Measurements from ENCODE around the gene MAD2L2. TPM values are rescaled to one million over a fixed set of nuclear protein-coding genes. Genes with fewer than 3 reads are reported as not detected.
A peak's percentile ranks its signal among the peaks of the same experiment; 100 is the strongest.

Gene MAD2L2
- total RNA-seq, 1 experiment from 2014 or later, result 283 TPM

DNA sequence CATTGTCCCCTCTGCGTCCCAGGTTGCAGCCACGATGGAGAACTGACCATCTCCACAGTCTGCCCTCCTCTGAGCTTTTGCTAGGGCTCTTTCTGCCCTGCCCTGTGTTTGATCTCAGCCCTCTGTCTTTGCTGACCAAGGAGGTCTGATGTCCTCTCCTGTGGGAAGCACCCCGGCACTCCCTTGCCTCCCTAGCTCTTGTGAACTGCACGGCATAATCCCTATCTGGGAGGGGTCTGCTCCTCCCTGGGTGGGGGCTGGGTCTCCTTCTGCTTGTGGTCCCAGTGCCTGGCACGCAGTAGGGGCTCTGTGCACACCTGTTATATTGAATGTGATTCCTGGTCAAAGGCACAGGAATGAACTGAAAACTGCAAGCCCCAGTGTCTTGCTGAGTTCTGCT is 13.0 kb upstream of the MAD2L2 start:
- no peak overlapping the region for H3K4ac ChIP-seq (ENCODE audit: low read depth, low read length)
- Mint-ChIP-seq H3K27ac (peak overlapping the region in 2 of 3 experiments; percentile 49 to 53; a peak in 3 of 7 replicates), H3K9me3 (no peaks in the 10 kb centered on the region), H3K36me3 (ENCODE audit: insufficient read depth in 1 of 3, low read depth in 3 of 3) (peaks cover 0 to 5% (median 2%) of the 10 kb centered on the region in 3 experiments; a peak in 2 of 7 replicates), H3K4me1 (peaks cover 44 to 59% of the 10 kb centered on the region in 2 experiments), H3K4me3 (peak overlapping the region; percentile 94; a peak in 3 of 5 replicates), H3K27me3 (ENCODE audit: low read depth) (peaks cover 10% of the 10 kb centered on the region)
- H4K20me1 ChIP-seq (ENCODE audit: control insufficient read depth, insufficient read depth, insufficient read length), result no peaks in the 10 kb centered on the region
- H3K4me2 ChIP-seq (ENCODE audit: insufficient read depth, insufficient read length, low read length), result no peak overlapping the region
- no peak overlapping the region for H4K91ac ChIP-seq (ENCODE audit: insufficient read length, low read depth, low read length)
- DNase-seq, result no peak
- H3K23me2 ChIP-seq (ENCODE audit: insufficient read length, low read depth, low read length, poor library complexity, severe bottlenecking), result peaks cover 20% of the 10 kb centered on the region
- no peaks in the 10 kb centered on the region; the same call in 1 of the 2 replicates for H3K27me3 ChIP-seq (ENCODE audit: insufficient read depth, low read length)
- no peak overlapping the region for H3K56ac ChIP-seq (ENCODE audit: insufficient read length, low read depth, low read length)
- H3K9me3 ChIP-seq (ENCODE audit: control insufficient read depth, low read depth, low read length), result no peaks in the 10 kb centered on the region
- no peak overlapping the region for H2BK12ac ChIP-seq (ENCODE audit: insufficient read length, low read depth, low read length)
- H4K5ac ChIP-seq (ENCODE audit: insufficient read length, low read depth, low read length), result no peak overlapping the region
- H2AK5ac ChIP-seq (ENCODE audit: insufficient read length, low read length), result no peak overlapping the region
- H2AFZ ChIP-seq (ENCODE audit: low read length), result no peak overlapping the region
- H3K79me1 ChIP-seq (ENCODE audit: insufficient read depth, low read depth, low read length, poor library complexity, severe bottlenecking), result no peaks in the 10 kb centered on the region
- no peak overlapping the region for H3K27ac ChIP-seq (ENCODE audit: insufficient read length, low read depth, low read length)
- no peak overlapping the region for H3K23ac ChIP-seq (ENCODE audit: insufficient read length, low read depth, low read length)
- H3K18ac ChIP-seq (ENCODE audit: insufficient read length, low read depth, low read length), result no peak overlapping the region
- peaks cover 4% of the 10 kb centered on the region; the same call in 1 of the 2 replicates for H3K4me1 ChIP-seq (ENCODE audit: insufficient read depth, low read length)
- no peak overlapping the region for H2BK15ac ChIP-seq (ENCODE audit: low read depth, low read length)
- TF ChIP-seq, protein P1, sequence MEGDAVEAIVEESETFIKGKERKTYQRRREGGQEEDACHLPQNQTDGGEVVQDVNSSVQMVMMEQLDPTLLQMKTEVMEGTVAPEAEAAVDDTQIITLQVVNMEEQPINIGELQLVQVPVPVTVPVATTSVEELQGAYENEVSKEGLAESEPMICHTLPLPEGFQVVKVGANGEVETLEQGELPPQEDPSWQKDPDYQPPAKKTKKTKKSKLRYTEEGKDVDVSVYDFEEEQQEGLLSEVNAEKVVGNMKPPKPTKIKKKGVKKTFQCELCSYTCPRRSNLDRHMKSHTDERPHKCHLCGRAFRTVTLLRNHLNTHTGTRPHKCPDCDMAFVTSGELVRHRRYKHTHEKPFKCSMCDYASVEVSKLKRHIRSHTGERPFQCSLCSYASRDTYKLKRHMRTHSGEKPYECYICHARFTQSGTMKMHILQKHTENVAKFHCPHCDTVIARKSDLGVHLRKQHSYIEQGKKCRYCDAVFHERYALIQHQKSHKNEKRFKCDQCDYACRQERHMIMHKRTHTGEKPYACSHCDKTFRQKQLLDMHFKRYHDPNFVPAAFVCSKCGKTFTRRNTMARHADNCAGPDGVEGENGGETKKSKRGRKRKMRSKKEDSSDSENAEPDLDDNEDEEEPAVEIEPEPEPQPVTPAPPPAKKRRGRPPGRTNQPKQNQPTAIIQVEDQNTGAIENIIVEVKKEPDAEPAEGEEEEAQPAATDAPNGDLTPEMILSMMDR (conservative IDR thresholded peaks at IDR 0.05), result no peak
- no peak overlapping the region for H3K9ac ChIP-seq (ENCODE audit: extremely low read depth, insufficient read length, low read length)
- no CpG with 5 or more reads among the region's 5 CpGs for WGBS (ENCODE audit: extremely low coverage, insufficient read length, low lambda C conversion rate)
- no peak overlapping the region for H2BK120ac ChIP-seq (ENCODE audit: low read depth, low read length, poor library complexity, severe bottlenecking)
- peaks cover 8% of the 10 kb centered on the region; the same call in 1 of the 2 replicates for H3K79me2 ChIP-seq (ENCODE audit: insufficient read depth, low read length)
- H2BK5ac ChIP-seq (ENCODE audit: insufficient read length, low read length), result no peak overlapping the region
- H3K14ac ChIP-seq (ENCODE audit: insufficient read depth, low read length), result no peak overlapping the region
- no peak overlapping the region for H4K8ac ChIP-seq (replicated peaks; ENCODE audit: insufficient read length, low read depth, low read length)
- no peak overlapping the region for H2BK20ac ChIP-seq (ENCODE audit: low read depth, low read length, poor library complexity, severe bottlenecking)
- no peak overlapping the region for H3T11ph ChIP-seq (ENCODE audit: low read length)

Data from H9 (cell line).